ENCODE results near the gene AZIN2. TPM values are rescaled to one million over a fixed set of nuclear protein-coding genes. Genes with fewer than 3 reads are reported as not detected.
"Not testable (repeated sequence)": the region's sequence is repeated elsewhere in the genome, so short reads cannot be mapped to it uniquely, and the experiment has no call there.

Gene AZIN2
- total RNA-seq, 1 donor from 2014 or later: 2.8 TPM

- no peak for DNase-seq (ENCODE audit: low read depth)
- no peak for TF ChIP-seq CTCF (IDR thresholded peaks at IDR 0.05; ENCODE audit: insufficient read depth, low read length, poor library complexity, severe bottlenecking)
- H3K27me3 ChIP-seq (ENCODE audit: control insufficient read depth, insufficient read depth, low read length): no peaks in the 10 kb centered on the region
- H3K4me3 ChIP-seq (ENCODE audit: low read depth, low read length): no peak overlapping the region
- no peaks in the 10 kb centered on the region for H3K36me3 ChIP-seq (ENCODE audit: control insufficient read depth, insufficient read depth, low read length)
These were observed 15.7 kb upstream of the AZIN2 start for GRCh38 chr1:33065301-33065700.

- DNase-seq (ENCODE audit: low read depth); H3K27me3 ChIP-seq (ENCODE audit: control insufficient read depth, insufficient read depth, low read length); H3K4me3 ChIP-seq (ENCODE audit: low read depth, low read length); H3K36me3 ChIP-seq (ENCODE audit: control insufficient read depth, insufficient read depth, low read length): not testable (repeated sequence)
These were observed 14.5 kb upstream of the AZIN2 start for GRCh38 chr1:33066477-33066876.

- DNase-seq (ENCODE audit: low read depth); H3K27me3 ChIP-seq (ENCODE audit: control insufficient read depth, insufficient read depth, low read length); H3K36me3 ChIP-seq (ENCODE audit: control insufficient read depth, insufficient read depth, low read length); H3K4me3 ChIP-seq (ENCODE audit: low read depth, low read length): not testable (repeated sequence)
These were observed 12.8 kb upstream of the AZIN2 start for GRCh38 chr1:33068108-33068507.

- H3K4me3 ChIP-seq (ENCODE audit: low read depth, low read length): no peak overlapping the region
- H3K27me3 ChIP-seq (ENCODE audit: control insufficient read depth, insufficient read depth, low read length): no peaks in the 10 kb centered on the region
- no peak for DNase-seq (ENCODE audit: low read depth)
- no peaks in the 10 kb centered on the region for H3K36me3 ChIP-seq (ENCODE audit: control insufficient read depth, insufficient read depth, low read length)
- no peak for TF ChIP-seq CTCF (IDR thresholded peaks at IDR 0.05; ENCODE audit: insufficient read depth, low read length, poor library complexity, severe bottlenecking)
These were observed 10.3 kb upstream of the AZIN2 start for GRCh38 chr1:33070628-33071027.

- Histone ChIP-seq H3K36me3 (ENCODE audit: control insufficient read depth, insufficient read depth, low read length) (no peaks in the 10 kb centered on the region), H3K4me3 (ENCODE audit: low read depth, low read length) (no peak overlapping the region), H3K27me3 (ENCODE audit: control insufficient read depth, insufficient read depth, low read length) (no peaks in the 10 kb centered on the region)
- TF ChIP-seq CTCF (IDR thresholded peaks at IDR 0.05; ENCODE audit: insufficient read depth, low read length, poor library complexity, severe bottlenecking): no peak
- no peak for DNase-seq (ENCODE audit: low read depth)
These were observed 8.2 kb upstream of the AZIN2 start for GRCh38 chr1:33072707-33073106.

GRCh38 chr1:33074193-33074945 is 6.6 kb upstream of the AZIN2 start:
- Histone ChIP-seq H3K4me3 (ENCODE audit: low read depth, low read length) (no peak overlapping the region), H3K36me3 (ENCODE audit: control insufficient read depth, insufficient read depth, low read length) (no peaks in the 10 kb centered on the region), H3K27me3 (ENCODE audit: control insufficient read depth, insufficient read depth, low read length) (no peaks in the 10 kb centered on the region)
- TF ChIP-seq CTCF (IDR thresholded peaks at IDR 0.05; ENCODE audit: insufficient read depth, low read length, poor library complexity, severe bottlenecking): no peak
- DNase-seq (ENCODE audit: low read depth): no peak

- H3K27me3 ChIP-seq (ENCODE audit: control insufficient read depth, insufficient read depth, low read length): peaks cover 3% of the 10 kb centered on the region
- no peaks in the 10 kb centered on the region for H3K36me3 ChIP-seq (ENCODE audit: control insufficient read depth, insufficient read depth, low read length)
- no peak for TF ChIP-seq CTCF (IDR thresholded peaks at IDR 0.05; ENCODE audit: insufficient read depth, low read length, poor library complexity, severe bottlenecking)
- no peak overlapping the region for H3K4me3 ChIP-seq (ENCODE audit: low read depth, low read length)
- DNase-seq (ENCODE audit: low read depth): no peak
These were observed 2.8 kb upstream of the AZIN2 start for GRCh38 chr1:33078030-33078591.
